Breast epithelium (tissue), 3 donors: ENCODE results near the gene COPZ2.
A peak's percentile ranks its signal among the peaks of the same experiment; 100 is the strongest.

ENCODE experiments used
- CTCF ChIP-seq, 3 donors: fragments of 450-650 bp; IDR thresholded peaks; one replicate each; pipeline ENCODE4 v1.5.1; 2016 to 2017; ENCODE audit warnings: antibody characterized with exemption in 3 of 3, mild to moderate bottlenecking in 3 of 3, moderate library complexity in 3 of 3
- POLR2A ChIP-seq: fragments of 450-650 bp; IDR thresholded peaks from one replicate; pipeline ENCODE4 v1.6.1; 2016; ENCODE audit warnings: antibody characterized with exemption, mild to moderate bottlenecking, moderate library complexity
- POLR2AphosphoS5 ChIP-seq, 3 donors: sonication (generic); formaldehyde crosslinking; IDR thresholded peaks; one replicate each; pipeline ENCODE4 v1.6.1; 2017; ENCODE audit warnings: antibody characterized with exemption in 3 of 3

- TF ChIP-seq POLR2A (no peak), CTCF (IDR thresholded peaks at IDR 0.05) (no peak), POLR2AphosphoS5 (IDR thresholded peaks at IDR 0.05) (peak in 2 of 3 donors; percentile 25 to 65)
Observed at GRCh38 chr17:48048384-48049126, 11.0 kb upstream of the COPZ2 start.
